ENCODE data around the gene KCNMA1. TPM values are rescaled to one million over a fixed set of nuclear protein-coding genes. Genes with fewer than 3 reads are reported as not detected.

KCNMA1 gene
- total RNA-seq, 4 donors from 2014 or later: 4.6 to 10.5 (median 7.8) TPM

GRCh38 chr10:77631241-77631640 is 6.4 kb downstream of the KCNMA1 start:
- WGBS: 89% methylated on average over 5 of the region's 7 CpGs
- Histone ChIP-seq H3K27ac (no peak overlapping the region), H3K27me3 (peaks cover 37% of the 10 kb centered on the region), H3K36me3 (no peaks in the 10 kb centered on the region), H3K4me3 (no peak overlapping the region), H3K4me1 (no peaks in the 10 kb centered on the region), H3K9me3 (no peaks in the 10 kb centered on the region)
- DNase-seq (ENCODE audit: low spot score in 2 of 2): no peak
- TF ChIP-seq EP300 (IDR thresholded peaks at IDR 0.05) (no peak), POLR2AphosphoS5 (IDR thresholded peaks at IDR 0.05) (no peak), POLR2A (IDR thresholded peaks at IDR 0.05) (no peak)
- TF ChIP-seq, protein P1, sequence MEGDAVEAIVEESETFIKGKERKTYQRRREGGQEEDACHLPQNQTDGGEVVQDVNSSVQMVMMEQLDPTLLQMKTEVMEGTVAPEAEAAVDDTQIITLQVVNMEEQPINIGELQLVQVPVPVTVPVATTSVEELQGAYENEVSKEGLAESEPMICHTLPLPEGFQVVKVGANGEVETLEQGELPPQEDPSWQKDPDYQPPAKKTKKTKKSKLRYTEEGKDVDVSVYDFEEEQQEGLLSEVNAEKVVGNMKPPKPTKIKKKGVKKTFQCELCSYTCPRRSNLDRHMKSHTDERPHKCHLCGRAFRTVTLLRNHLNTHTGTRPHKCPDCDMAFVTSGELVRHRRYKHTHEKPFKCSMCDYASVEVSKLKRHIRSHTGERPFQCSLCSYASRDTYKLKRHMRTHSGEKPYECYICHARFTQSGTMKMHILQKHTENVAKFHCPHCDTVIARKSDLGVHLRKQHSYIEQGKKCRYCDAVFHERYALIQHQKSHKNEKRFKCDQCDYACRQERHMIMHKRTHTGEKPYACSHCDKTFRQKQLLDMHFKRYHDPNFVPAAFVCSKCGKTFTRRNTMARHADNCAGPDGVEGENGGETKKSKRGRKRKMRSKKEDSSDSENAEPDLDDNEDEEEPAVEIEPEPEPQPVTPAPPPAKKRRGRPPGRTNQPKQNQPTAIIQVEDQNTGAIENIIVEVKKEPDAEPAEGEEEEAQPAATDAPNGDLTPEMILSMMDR (IDR thresholded peaks at IDR 0.05): no peak

GRCh38 chr10:77630507-77630848 is 7.1 kb downstream of the KCNMA1 start:
- no peak for DNase-seq (ENCODE audit: low spot score in 2 of 2)
- Histone ChIP-seq H3K9me3 (no peaks in the 10 kb centered on the region), H3K36me3 (no peaks in the 10 kb centered on the region), H3K4me1 (no peaks in the 10 kb centered on the region), H3K4me3 (no peak overlapping the region), H3K27ac (no peak overlapping the region), H3K27me3 (peaks cover 30% of the 10 kb centered on the region)
- TF ChIP-seq, protein P1 (IDR thresholded peaks at IDR 0.05): no peak
- TF ChIP-seq POLR2A (IDR thresholded peaks at IDR 0.05) (no peak), EP300 (IDR thresholded peaks at IDR 0.05) (no peak), POLR2AphosphoS5 (IDR thresholded peaks at IDR 0.05) (no peak)
- 68% methylated on average over 5 of the region's 5 CpGs for WGBS

DNA sequence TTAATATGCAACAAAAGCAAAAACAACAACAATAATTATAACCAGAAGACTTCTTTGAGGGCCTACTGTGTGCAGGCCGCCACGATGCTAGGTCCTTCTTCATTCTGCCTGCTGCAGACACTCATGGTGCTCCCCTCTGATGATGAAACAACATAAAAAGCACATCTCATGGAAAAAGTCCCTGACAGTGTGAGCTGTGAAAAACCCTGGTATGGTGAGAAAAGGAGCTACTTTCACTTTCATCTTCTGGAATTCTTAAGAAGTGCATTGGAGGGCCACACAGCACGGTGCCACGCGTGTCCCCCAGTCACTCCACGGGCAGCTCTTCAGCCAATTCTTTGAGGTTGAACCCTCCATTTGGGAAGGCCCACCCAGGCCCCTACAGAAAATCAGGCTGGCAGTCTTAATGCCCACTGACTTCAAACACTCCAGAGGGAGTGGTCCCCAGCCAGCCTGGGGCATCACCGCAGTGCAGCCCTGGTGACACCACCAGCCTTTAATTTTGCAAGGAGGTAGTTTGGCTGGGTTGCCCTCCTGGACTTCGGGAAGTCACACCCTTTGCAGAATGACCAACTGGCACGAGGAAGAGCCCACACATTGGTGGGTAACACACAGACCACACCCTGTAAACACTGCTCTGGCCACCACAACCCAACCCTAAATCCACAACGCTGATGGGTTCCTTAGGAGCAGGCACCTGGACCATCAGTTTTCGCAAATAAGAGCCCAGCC is 7.7 kb downstream of the KCNMA1 start:
- DNase-seq (ENCODE audit: low spot score in 2 of 2): no peak
- peaks cover 24% of the 10 kb centered on the region for H3K27me3 ChIP-seq
- H3K4me1 ChIP-seq: no peaks in the 10 kb centered on the region
- 80% methylated on average over 10 of the region's 11 CpGs for WGBS
- TF ChIP-seq POLR2A (IDR thresholded peaks at IDR 0.05): no peak
- TF ChIP-seq, protein P1 (IDR thresholded peaks at IDR 0.05): no peak
- TF ChIP-seq EP300 (IDR thresholded peaks at IDR 0.05): no peak
- no peak for TF ChIP-seq POLR2AphosphoS5 (IDR thresholded peaks at IDR 0.05)
- H3K36me3 ChIP-seq: no peaks in the 10 kb centered on the region
- no peak overlapping the region for H3K4me3 ChIP-seq
- no peaks in the 10 kb centered on the region for H3K9me3 ChIP-seq
- H3K27ac ChIP-seq: no peak overlapping the region

GRCh38 chr10:77628906-77629730 is 8.5 kb downstream of the KCNMA1 start:
- Histone ChIP-seq H3K4me3 (no peak overlapping the region), H3K27ac (no peak overlapping the region), H3K36me3 (no peaks in the 10 kb centered on the region), H3K4me1 (no peaks in the 10 kb centered on the region), H3K27me3 (peaks cover 19% of the 10 kb centered on the region), H3K9me3 (no peaks in the 10 kb centered on the region)
- TF ChIP-seq POLR2A (IDR thresholded peaks at IDR 0.05) (no peak), EP300 (IDR thresholded peaks at IDR 0.05) (no peak), POLR2AphosphoS5 (IDR thresholded peaks at IDR 0.05) (no peak)
- DNase-seq (ENCODE audit: low spot score in 2 of 2): no peak
- 53% methylated on average over 8 of the region's 8 CpGs for WGBS

DNA sequence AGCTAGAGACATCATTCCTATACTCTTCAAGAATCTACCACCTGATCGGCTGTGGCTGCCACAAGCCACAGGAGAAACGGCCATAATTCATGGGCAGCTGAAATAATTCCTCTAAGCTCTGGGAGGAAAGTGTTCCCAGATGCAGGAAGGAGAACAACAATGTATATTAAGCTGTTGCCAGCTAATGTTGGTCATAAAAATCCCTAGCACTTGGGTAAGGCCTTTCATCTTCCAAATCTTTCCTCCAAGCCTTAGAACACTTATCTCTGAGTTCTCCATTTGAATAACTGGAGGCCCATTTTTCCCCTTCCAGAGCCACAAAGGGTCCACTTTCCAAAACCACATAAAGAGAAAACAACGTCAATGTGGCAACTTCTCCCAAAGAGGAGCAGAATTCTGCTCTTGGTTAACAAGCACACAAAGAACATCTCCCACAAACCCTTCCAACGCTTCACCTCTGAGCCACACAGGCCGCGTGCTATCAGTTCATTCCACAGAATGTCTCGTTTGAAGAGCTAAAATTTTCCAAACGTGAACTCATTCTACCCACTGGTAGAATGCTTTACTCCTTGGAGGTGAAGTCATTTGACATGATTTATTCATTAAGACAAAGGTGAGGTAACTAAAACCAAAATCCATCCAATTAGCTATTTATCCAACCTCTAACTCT is 11.2 kb downstream of the KCNMA1 start:
- DNase-seq (ENCODE audit: low spot score in 2 of 2): no peak
- WGBS: 82% methylated on average over 8 of the region's 8 CpGs

More for the DNA sequence above, 11.2 kb downstream of the KCNMA1 start:
- H3K36me3 ChIP-seq: no peaks in the 10 kb centered on the region
- H3K27me3 ChIP-seq: no peaks in the 10 kb centered on the region
- H3K27ac ChIP-seq: no peak overlapping the region
- TF ChIP-seq EP300 (IDR thresholded peaks at IDR 0.05) (no peak), POLR2A (IDR thresholded peaks at IDR 0.05) (no peak), POLR2AphosphoS5 (IDR thresholded peaks at IDR 0.05) (no peak)
- TF ChIP-seq, protein P1 (IDR thresholded peaks at IDR 0.05): no peak
- no peak overlapping the region for H3K4me3 ChIP-seq
- H3K4me1 ChIP-seq: no peaks in the 10 kb centered on the region
- no peaks in the 10 kb centered on the region for H3K9me3 ChIP-seq
